NT2/D1 (cell line): ENCODE results near the gene BACE2.

Experiments used
- DNase-seq: peaks from one replicate; pipeline ENCODE4 v3.0.0-alpha.2; 2011; ENCODE audit warnings: low read depth, low spot score
- H3K27me3 ChIP-seq: 2 replicates; pipeline ENCODE4 v1.6.0; 2011; ENCODE audit warnings: mild to moderate bottlenecking; ENCODE audit not compliant: insufficient read length, insufficient read depth
- H3K36me3 ChIP-seq: 2 replicates; pipeline ENCODE4 v1.6.1; 2011; ENCODE audit warnings: mild to moderate bottlenecking, low read length, mixed read lengths; ENCODE audit not compliant: insufficient read depth, insufficient read length
- H3K4me1 ChIP-seq: 2 replicates; pipeline ENCODE4 v1.5.1; 2011; ENCODE audit not compliant: insufficient read depth, insufficient read length
- H3K4me3 ChIP-seq: 2 replicates; pipeline ENCODE4 v1.5.1; 2011; ENCODE audit warnings: low read depth; ENCODE audit not compliant: insufficient read length
- H3K9ac ChIP-seq: 2 replicates; pipeline ENCODE4 v1.6.0; 2011; ENCODE audit warnings: low read depth; ENCODE audit not compliant: insufficient read length
- H3K9me3 ChIP-seq: 2 replicates; pipeline ENCODE4 v1.5.1; 2011; ENCODE audit warnings: mild to moderate bottlenecking, low read length; ENCODE audit not compliant: insufficient read depth
- SUZ12 ChIP-seq: IDR thresholded peaks from 2 replicates; pipeline ENCODE4 v1.6.1; 2011; ENCODE audit not compliant: insufficient read length, insufficient read depth; ENCODE audit errors: extremely low read depth
- YY1 ChIP-seq: IDR thresholded peaks from 2 replicates; pipeline ENCODE4 v1.6.1; 2011; ENCODE audit not compliant: insufficient read length, insufficient read depth
- ZNF274 ChIP-seq: IDR thresholded peaks from 2 replicates; pipeline ENCODE4 v1.6.1; 2011; ENCODE audit warnings: mild to moderate bottlenecking, low read depth, low read length

Gene BACE2

DNA sequence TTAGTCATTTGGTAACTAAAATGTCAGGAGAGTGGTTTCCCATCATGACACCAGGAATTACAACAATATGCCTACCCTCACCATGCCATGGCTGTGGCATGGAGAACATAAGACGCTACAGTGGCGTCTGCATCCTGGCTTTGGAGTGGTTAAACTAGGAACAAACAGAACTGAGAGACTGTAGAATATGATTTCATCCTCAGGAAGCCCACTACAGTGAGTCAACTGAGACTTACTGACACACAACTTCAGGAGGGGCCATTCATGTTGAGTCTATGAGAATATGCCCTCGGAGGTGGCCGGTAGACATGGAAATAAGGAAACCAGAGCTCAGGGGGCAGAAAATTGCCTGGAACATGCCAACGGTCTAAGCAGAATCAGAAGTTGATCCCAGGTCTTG is 5.9 kb upstream of the BACE2 start:
- H3K4me1 ChIP-seq: no peaks in the 10 kb centered on the region
- H3K36me3 ChIP-seq: no peaks in the 10 kb centered on the region
- no peak for DNase-seq
- H3K9me3 ChIP-seq: peaks cover 17% of the 10 kb centered on the region
- no peak for TF ChIP-seq ZNF274
- TF ChIP-seq SUZ12: no peak
- no peak for TF ChIP-seq YY1
- H3K4me3 ChIP-seq: no peak overlapping the region
- H3K9ac ChIP-seq: no peak overlapping the region
- peaks cover 27% of the 10 kb centered on the region for H3K27me3 ChIP-seq

DNA sequence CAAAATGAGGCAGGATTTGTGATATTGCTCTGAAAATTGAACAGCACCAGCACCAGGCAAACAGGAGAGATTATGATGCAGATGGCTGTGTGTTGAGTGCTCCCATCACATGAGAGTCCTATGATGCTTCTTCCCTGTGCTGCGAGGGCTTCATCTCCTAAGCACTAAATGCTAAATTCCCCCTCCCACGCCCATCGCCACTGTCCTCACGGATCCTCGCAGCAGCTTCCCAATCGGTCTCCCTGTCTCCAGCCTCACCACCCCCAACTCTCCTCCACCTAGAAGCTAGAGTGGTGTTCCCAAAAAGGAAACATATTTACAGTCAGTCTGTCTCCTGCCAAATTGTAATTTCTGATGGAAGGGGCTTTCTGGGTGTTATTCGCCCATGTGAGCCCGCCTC is 4.9 kb upstream of the BACE2 start:
- peaks cover 27% of the 10 kb centered on the region for H3K27me3 ChIP-seq
- no peaks in the 10 kb centered on the region for H3K4me1 ChIP-seq
- no peak overlapping the region for H3K4me3 ChIP-seq
- no peaks in the 10 kb centered on the region for H3K36me3 ChIP-seq
- DNase-seq: no peak
- no peak for TF ChIP-seq ZNF274
- TF ChIP-seq YY1: no peak
- TF ChIP-seq SUZ12: no peak
- H3K9me3 ChIP-seq: peaks cover 12% of the 10 kb centered on the region
- no peak overlapping the region for H3K9ac ChIP-seq

DNA sequence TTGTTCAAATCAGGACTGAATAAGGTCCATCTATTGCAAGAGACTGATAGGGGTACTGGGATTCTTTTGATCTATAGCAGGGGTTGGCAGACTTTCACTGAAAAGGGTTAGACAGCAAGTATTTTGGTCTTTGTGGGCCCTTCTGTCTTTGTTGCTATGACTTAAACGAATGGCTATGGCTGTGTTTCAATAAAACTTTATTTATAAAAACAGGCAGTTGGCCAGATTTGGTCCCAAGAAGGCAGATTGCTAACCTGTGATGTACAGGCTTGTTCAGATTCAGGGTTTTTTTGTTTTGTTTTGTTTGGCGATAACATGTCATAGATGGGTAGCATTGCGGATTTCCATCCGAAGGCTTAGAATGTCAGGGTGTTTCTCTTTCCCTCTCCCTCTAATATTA is 3.9 kb upstream of the BACE2 start:
- Histone ChIP-seq H3K4me1 (no peaks in the 10 kb centered on the region), H3K27me3 (peaks cover 27% of the 10 kb centered on the region), H3K36me3 (no peaks in the 10 kb centered on the region), H3K9ac (no peak overlapping the region), H3K9me3 (peaks cover 2% of the 10 kb centered on the region; the same call in 1 of the 2 replicates), H3K4me3 (no peak overlapping the region)
- DNase-seq: no peak
- TF ChIP-seq SUZ12 (no peak), YY1 (no peak), ZNF274 (no peak)

DNA sequence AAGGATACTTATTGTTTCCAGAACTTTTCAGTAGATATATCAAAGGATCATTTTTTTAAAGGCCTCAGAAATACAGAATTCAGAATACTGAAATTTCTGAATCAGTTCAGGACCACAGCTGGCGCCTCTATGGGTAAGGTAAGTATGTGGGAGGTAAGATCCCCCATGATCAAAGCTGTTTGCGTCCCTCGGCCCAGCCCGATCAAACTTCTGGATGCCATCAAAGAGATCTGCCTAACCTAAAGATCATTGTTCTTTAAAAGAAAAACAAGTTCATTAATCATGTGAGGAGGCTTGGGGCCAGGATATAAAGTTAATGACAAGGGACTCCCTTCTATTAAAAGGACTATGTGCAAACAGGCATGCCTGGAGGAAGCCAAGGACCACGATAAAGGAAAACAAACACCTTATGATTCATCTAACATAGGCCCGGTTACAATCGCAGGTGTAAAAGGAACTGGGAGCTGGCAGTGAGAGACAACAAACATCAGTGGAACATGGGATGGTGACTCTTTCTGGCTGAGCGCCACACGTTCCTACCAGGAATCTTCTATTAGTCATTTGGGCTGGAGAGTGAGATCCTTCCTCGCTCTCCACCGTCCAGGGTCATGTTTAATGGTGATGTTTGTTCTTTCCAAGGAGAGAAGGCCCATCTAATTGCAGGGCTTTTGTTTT is 2.8 kb upstream of the BACE2 start:
- DNase-seq: no peak
- TF ChIP-seq ZNF274 (no peak), SUZ12 (no peak), YY1 (no peak)

DNA sequence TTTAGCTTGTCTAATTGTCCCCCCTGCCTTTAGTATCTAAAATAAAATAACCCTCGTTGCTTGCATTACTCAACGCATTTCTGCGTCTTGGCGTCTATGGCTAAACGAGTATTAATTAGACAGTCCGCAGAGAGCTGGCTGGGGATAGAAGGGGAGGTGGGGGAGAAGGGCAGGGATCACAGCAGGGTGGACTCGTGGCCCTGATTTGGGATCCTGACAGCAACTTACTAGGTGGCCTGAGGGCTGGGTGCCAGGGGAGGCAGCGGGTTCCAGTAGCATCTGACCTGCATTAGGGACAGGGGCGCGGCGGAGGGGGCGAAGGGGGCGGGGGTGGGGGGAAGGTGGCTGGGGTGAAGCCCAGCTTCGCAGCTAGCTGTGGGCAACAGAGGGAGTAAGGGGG is 1.1 kb upstream of the BACE2 start:
- H3K9ac ChIP-seq: peak overlapping the region; percentile 73
- H3K27me3 ChIP-seq: peaks cover 26% of the 10 kb centered on the region
- no peak for DNase-seq
- peaks cover 9% of the 10 kb centered on the region for H3K4me1 ChIP-seq
- TF ChIP-seq ZNF274 (no peak), YY1 (no peak), SUZ12 (no peak)
- peaks cover under 1% of the 10 kb centered on the region for H3K36me3 ChIP-seq
- H3K9me3 ChIP-seq: no peaks in the 10 kb centered on the region
- H3K4me3 ChIP-seq: peak overlapping the region; percentile 63

More for the DNA sequence above, 2.8 kb upstream of the BACE2 start:
- Histone ChIP-seq H3K4me1 (peaks cover 3% of the 10 kb centered on the region), H3K4me3 (no peak overlapping the region), H3K27me3 (peaks cover 27% of the 10 kb centered on the region), H3K9ac (no peak overlapping the region), H3K9me3 (no peaks in the 10 kb centered on the region), H3K36me3 (no peaks in the 10 kb centered on the region)

DNA sequence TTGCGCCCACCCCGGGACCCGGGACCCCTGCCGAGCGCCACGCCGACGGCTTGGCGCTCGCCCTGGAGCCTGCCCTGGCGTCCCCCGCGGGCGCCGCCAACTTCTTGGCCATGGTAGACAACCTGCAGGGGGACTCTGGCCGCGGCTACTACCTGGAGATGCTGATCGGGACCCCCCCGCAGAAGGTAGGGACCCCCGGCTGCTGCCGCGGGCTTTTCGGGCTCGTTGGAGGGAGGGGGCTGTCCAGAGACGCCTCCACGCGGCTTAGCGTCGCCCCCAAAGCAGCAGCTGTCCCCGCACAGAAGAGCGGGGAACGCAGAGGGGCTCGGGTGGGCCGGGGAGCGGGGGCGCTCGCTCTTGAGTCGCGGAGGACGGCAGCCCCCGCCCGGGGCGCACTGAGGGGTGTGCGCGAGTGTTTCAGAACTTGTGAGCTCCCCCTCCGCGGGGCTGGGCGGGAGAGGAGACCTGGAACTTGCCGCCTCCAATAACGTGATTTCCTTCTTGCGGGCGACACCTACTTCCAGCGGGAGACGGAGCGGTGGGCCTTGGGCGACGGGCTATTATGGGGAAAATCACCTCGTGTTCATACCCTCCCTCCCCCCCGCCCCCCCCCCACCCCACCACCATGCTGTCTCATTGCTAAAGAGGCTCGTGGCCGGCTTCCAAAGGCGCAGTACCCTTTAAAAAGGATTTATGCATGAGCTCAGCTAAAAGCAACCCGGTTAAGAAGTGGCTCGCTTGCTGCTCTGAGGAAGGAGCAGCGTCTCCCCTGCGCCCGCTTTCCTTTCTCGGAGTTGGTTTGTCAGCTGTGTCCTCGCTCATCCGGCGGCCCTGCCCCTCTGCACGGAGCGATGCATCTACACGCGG is 664 bp downstream of the BACE2 start:
- TF ChIP-seq YY1: no peak
- no peak for TF ChIP-seq ZNF274
- TF ChIP-seq SUZ12: no peak
- Histone ChIP-seq H3K9me3 (no peaks in the 10 kb centered on the region), H3K36me3 (peaks cover 6% of the 10 kb centered on the region), H3K9ac (peak overlapping the region; percentile 85), H3K4me3 (peak overlapping the region; percentile 63), H3K4me1 (peaks cover 9% of the 10 kb centered on the region), H3K27me3 (peaks cover 18% of the 10 kb centered on the region)
- DNase-seq: no peak

DNA sequence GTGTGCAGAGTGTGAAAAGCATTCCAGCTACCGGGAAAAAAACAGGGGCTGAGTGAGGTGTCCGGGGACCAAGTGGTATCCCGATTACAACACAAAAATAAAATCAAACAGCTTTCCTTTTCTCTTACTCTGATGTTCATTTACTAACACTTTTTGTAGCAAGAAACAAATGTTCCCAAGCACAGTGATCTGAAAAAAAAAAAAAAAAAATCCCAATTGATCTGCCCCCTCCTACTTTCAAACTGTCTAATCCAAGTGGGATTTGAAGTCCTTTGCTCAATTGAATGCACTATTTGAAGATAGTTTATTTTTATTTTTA is 1.3 kb downstream of the BACE2 start:
- no peaks in the 10 kb centered on the region for H3K9me3 ChIP-seq
- H3K27me3 ChIP-seq: peaks cover 18% of the 10 kb centered on the region
- H3K4me1 ChIP-seq: peaks cover 9% of the 10 kb centered on the region
- peaks cover 6% of the 10 kb centered on the region for H3K36me3 ChIP-seq
- DNase-seq: no peak
- peak overlapping the region; percentile 85 for H3K9ac ChIP-seq
- TF ChIP-seq SUZ12: no peak
- no peak for TF ChIP-seq YY1
- TF ChIP-seq ZNF274: no peak
- H3K4me3 ChIP-seq: peak overlapping the region; percentile 63
